Fibroblast of skin of abdomen (primary cell): ENCODE results near the gene PDE11A.

Experiments
- DNase-seq: peaks from one replicate; pipeline ENCODE4 v3.0.0-alpha.2; 2013

PDE11A gene

GRCh38 chr2:177756336-177756735, 316.2 kb downstream of the PDE11A start:
- no peak for DNase-seq

DNA sequence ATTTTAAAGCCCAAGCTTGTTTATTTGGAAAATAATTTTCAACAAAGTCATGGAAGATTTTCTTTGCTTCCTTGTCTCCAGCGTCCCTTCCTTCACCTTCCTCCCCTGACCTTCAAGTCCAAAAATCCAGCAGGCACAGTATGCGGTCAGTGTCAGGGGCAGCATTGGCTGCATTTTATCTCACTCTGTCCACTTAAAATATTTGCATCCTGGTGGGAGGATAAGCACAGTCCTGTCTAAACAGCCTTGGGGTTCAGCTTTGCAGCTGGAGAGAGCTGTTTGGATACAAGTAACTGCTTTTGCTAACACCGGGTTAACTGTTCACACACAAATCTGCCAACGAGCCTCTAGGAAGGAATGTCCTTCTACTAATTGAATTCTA, 318.1 kb downstream of the PDE11A start:
- DNase-seq, result no peak

GRCh38 chr2:177753682-177754491, 318.7 kb downstream of the PDE11A start:
- DNase-seq, result peak; percentile 86

- DNase-seq, result no peak
Measured at GRCh38 chr2:177748360-177748759, 324.2 kb downstream of the PDE11A start.

DNA sequence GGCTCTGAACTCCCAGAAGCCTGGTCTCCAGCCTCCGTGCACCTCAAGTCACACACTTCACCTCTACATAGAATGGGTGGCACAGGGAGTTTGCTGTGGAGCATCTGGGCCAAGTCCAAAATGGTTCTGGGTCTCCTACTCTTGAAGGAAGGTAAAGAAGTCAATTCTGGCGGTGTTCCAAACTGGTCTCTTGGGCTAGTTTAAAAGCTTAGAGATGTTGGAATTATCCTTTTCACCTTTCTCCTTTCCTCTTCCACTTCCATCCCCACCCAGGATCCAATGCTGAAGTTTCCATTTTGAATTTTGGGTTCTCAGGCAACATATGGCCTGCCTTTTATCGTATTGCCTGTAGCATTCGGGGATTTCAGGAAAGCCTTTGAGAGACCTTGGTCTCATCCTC, 325.2 kb downstream of the PDE11A start:
- no peak for DNase-seq

- no peak for DNase-seq
Measured at GRCh38 chr2:177746358-177746757, 326.2 kb downstream of the PDE11A start.

GRCh38 chr2:177745531-177745930, 327.0 kb downstream of the PDE11A start:
- no peak for DNase-seq

- DNase-seq, result no peak
Measured at GRCh38 chr2:177742851-177743250, 329.7 kb downstream of the PDE11A start.

DNA sequence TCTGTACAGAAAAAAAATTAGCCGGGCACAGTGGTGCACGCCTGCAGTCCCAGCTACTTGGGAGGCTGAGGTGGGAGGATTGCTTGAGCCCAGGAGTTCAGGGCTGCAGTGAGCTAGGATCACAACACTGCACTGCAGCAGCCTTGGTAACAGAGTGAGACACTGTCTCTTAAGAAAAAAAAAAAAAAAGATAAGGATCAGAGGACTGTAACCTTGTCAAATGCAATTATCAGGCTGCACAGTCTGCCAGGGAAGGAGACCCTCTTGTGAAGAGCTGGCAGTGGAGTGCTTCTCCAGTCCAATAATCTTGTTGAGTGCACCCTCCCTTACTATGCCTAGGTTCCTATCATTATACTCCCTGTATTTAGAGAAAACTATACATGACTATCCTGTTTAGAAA, 330.7 kb downstream of the PDE11A start:
- no peak for DNase-seq

- DNase-seq, result peak; percentile 56
Measured at GRCh38 chr2:177740700-177741099, 331.9 kb downstream of the PDE11A start.

GRCh38 chr2:177738461-177739235, 333.9 kb downstream of the PDE11A start:
- DNase-seq, result no peak

- DNase-seq, result no peak
Measured at GRCh38 chr2:177735318-177735803, 337.2 kb downstream of the PDE11A start.

DNA sequence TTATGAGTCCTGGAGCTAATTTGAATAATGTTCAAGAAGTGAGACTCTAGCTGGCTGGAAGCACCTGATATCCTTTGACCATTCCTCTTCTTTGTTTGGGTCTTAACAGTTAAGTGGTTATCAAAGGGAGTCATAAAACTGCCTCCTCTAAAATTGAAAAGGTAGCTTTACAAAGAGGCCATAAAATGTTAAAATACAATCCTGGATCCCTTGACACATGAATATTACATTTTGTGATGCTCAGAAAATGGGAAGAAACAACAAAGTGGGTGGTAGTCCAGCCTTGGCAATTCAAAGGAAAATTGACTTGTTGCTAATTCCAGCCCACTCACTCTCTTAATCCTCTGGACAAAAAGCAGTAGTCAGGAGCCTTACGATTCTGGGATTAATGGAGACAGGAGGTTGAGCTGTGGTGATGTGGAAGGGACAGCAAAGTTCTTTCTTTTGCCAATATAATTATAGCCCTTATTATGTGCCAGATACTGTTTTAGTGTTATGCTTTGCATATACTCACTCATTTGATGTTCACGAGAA, 339.2 kb downstream of the PDE11A start:
- DNase-seq, result no peak

GRCh38 chr2:177731384-177731783, 341.2 kb downstream of the PDE11A start:
- DNase-seq, result no peak

GRCh38 chr2:177730792-177731191, 341.8 kb downstream of the PDE11A start:
- DNase-seq, result no peak

DNA sequence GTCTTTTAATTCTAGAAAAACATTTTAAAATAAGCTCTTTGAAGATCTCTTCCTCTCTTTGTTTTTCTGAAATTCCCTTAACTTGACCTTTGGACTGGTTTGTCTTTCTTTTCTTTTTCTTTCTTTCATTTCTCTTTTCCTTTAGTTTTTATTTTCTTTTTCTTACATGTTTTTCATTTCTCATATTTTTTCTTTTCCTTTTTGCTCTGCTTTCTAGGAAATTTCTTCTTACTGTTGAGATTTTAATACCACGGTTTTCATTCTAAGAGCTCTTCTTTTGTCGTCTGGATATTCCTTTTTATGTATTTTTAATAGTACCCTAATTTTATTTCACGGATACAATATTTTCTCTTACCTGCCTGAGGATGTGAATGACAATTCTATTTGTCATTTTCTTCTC, 342.2 kb downstream of the PDE11A start:
- no peak for DNase-seq

- DNase-seq, result peak; percentile 5
Measured at GRCh38 chr2:177728920-177729319, 343.7 kb downstream of the PDE11A start.

GRCh38 chr2:177728399-177728765, 344.2 kb downstream of the PDE11A start:
- no peak for DNase-seq

DNA sequence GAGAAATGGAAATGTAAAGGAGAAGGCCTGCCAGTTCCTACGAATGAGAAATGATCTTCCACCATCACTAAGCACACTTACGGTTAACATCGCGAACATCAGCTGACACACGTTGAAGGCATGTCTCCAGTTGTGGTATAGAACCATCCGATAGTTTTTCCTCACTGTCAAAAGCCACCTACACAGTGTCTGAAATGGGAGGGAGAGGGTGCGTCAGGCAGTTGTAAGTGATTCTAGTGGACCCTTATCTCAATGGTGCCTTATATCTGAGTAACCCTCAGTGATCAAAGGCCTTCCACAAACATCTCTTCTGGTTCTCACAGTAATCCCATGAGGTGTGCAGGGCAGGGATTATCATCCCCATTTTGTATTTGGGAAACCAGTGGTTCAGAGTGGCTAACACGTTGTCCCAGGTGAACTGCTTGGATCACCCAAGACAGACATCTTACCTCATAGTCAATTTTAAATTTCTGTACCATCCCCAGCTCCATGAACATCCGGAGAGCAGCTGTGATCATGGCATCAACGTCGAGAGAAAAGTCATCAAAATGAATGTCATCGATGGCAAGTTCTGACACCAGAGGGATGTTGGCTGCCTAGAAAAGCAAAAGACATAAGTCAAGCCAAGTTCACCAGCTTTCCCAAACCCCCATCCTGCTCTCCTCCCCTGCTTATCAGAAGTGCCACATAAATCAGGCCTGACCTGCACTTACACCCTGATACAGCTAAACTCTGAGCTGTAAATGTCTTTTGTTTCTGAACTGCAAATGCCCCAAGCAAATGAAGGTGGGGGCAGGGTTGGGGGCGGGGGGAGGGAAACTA, 344.8 kb downstream of the PDE11A start:
- no peak for DNase-seq

- DNase-seq, result no peak
Measured at GRCh38 chr2:177726931-177727348, 345.6 kb downstream of the PDE11A start.

GRCh38 chr2:177724398-177725287, 347.9 kb downstream of the PDE11A start:
- DNase-seq, result peak; percentile 51

DNA sequence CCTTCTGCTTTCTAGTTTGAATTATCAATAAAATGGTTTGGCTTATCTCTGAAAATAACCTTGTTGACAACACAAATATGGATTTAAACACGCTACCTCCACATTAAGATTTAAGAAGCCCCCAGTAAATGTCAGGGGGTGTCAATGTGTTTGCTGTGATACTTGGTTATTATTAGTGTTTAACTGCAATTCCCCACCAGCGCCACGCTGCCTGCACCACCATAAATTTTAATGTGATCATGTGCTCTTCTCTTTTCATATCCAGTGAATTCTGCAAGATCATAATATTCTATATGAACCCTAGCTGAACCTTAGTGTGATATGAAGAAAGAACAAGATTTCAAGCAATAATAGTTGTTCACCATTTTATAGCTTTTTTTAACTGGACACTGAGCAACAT, 349.3 kb downstream of the PDE11A start:
- no peak for DNase-seq
